Choroid plexus epithelial cell (primary cell): ENCODE data around the gene RAB21.

ENCODE experiments used
- DNase-seq: peaks from one replicate; pipeline ENCODE4 v3.0.0-alpha.2; 2010; ENCODE audit warnings: low read depth
- H3K4me3 ChIP-seq: 2 replicates; pipeline ENCODE4 v1.5.1; 2011; ENCODE audit warnings: low read depth, mild to moderate bottlenecking, control low read depth, low read length, moderate library complexity
- CTCF ChIP-seq: conservative IDR thresholded peaks from 2 replicates; pipeline ENCODE4 v1.5.1; 2011; ENCODE audit warnings: low read depth, mild to moderate bottlenecking, control low read depth, inconsistent platforms, low read length, moderate library complexity

Gene RAB21

DNA sequence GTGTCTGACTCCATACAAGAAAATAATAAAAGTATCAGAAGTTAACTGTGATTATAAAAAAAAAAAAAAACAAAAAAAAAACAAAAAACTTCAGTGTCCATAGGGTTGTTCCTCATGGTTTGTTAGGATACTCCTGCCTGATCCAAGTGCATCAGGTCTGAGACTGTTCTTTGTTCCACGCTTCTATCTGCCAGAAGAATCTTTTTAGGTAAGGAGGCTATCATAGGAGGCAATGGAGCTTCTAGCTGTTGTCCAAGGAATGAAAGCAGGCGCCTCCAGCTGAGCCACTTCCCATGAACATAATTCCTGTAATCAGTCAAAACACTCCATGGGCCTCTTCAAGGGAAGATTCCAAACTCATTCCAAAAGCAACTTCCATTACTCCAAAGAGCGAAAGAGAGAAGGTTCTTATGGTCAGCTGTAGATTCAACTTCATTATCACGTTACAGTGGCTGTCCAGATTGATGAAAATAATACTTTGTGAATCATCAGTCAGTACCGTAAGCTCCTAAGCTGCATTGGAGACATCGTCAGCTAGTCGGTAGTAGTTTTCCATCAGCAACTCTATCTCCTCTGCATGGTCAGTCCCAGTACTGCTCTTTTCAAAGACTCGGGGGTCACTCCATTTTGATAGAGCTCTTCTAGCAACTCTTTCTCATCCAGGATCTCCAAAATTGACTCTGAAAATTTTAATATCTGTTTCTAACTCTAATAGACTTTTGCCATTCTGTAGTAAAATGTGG lies 94.6 kb downstream of the RAB21 start:
- DNase-seq = peak; percentile 56
- TF ChIP-seq CTCF = no peak
- H3K4me3 ChIP-seq = no peak overlapping the region
